Heart right ventricle (tissue), 16 donors: ENCODE measurements around the gene TMEM167B. TPM values are rescaled to one million over a fixed set of nuclear protein-coding genes. Genes with fewer than 3 reads are reported as not detected.

ENCODE experiments used
- ATAC-seq, 8 donors: fragments of 200-7000 bp; cut with Tn5 transposase; one replicate each; pipeline ENCODE4 v1.9.1; 2020; ENCODE audit warnings: mild to moderate bottlenecking in 8 of 8, moderate library complexity in 8 of 8, moderate number of reproducible peaks in 1 of 8
- DNase-seq, 2 donors: peaks; one replicate each; pipeline ENCODE4 v3.0.0-alpha.2; 2020
- H3K27ac ChIP-seq, 10 donors: fragments of 200-600 bp; sonication (generic) in 2 of 10; one replicate each; pipeline versions ENCODE4 v1.5.0 to v1.8.0; 2020 to 2022; ENCODE audit warnings: mild to moderate bottlenecking in 3 of 10
- H3K27me3 ChIP-seq, 7 donors: fragments of 200-600 bp; one replicate each; pipeline ENCODE4 v1.8.0; 2021 to 2022; ENCODE audit warnings: mild to moderate bottlenecking in 2 of 7
- H3K36me3 ChIP-seq, 9 donors: fragments of 200-600 bp; sonication (generic) in 1 of 9; one replicate each; pipeline versions ENCODE4 v1.5.0 to v1.8.0; 2020 to 2022; ENCODE audit warnings: mild to moderate bottlenecking in 2 of 9
- H3K4me1 ChIP-seq, 9 donors: fragments of 200-600 bp; sonication (generic) in 1 of 9; one replicate each; pipeline versions ENCODE4 v1.5.0 to v1.8.0; 2020 to 2022; ENCODE audit warnings: mild to moderate bottlenecking in 4 of 9
- H3K4me3 ChIP-seq, 10 donors: fragments of 200-600 bp; sonication (generic) in 2 of 10; one replicate each; pipeline versions ENCODE4 v1.5.0 to v1.8.0; 2020 to 2022; ENCODE audit warnings: mild to moderate bottlenecking in 7 of 10, moderate library complexity in 2 of 10
- H3K9me3 ChIP-seq, 11 donors: fragments of 200-600 bp in 10 of 11; sonication (generic) in 2 of 11; one replicate each; pipeline versions ENCODE4 v1.5.0 to v1.8.0; 2013 to 2022; ENCODE audit warnings: mild to moderate bottlenecking in 2 of 11, control low read depth in 1 of 11, moderate library complexity in 1 of 11
- WGBS, 2 donors: extraction: QIAGEN DNeasy Blood & Tissue Kit; methylation state at CpG; one replicate each; pipeline ENCODE4 v1.1.7; 2013; ENCODE audit warnings: inconsistent platforms in 1 of 2; 5-methylcytosine and 5-hydroxymethylcytosine counted together
- intact Hi-C, 10 donors: fragments of 100-400 bp; cut with DNase I; formaldehyde crosslinking; loops; one replicate each; pipeline versions ENCODE4 v1.11.1 to v1.14.2; 2022
- polyA plus RNA-seq, 2 donors: library from polyadenylated mRNA; stranded (reverse); fragments of 200-250 nt; gene quantifications; one replicate each; pipeline ENCODE4 v1.2.3, GENCODE V29; 2013
- total RNA-seq, 10 donors: library from RNA; stranded (reverse); fragmentation: NEBNext Ultra II Directional in 3 of 10; extraction: Animal tissue kit (Norgen Biotek cat#: 25700) in 3 of 10; gene quantifications; one replicate each; pipeline versions ENCODE4 v1.2.1 to v1.2.4, GENCODE V29; 2021 to 2023
- TF ChIP-seq, protein P1 (sequence below), 9 donors: fragments of 200-600 bp; sonication (generic) in 2 of 9; IDR thresholded peaks; one replicate each; pipeline versions ENCODE4 v1.5.0 to v1.8.0; 2021 to 2022; ENCODE audit warnings: antibody characterized with exemption in 9 of 9, mild to moderate bottlenecking in 5 of 9, moderate library complexity in 1 of 9
- donor health status: Arrhythmogenic right ventricular cardiomyopathy.
- donor health status: ischemic (EF 13 %, LVEDD 7.1; RV severe dilation, severe dysfunction).
- donor health status: healthy with polysubstance abuse.
- donor health status: DM: no; HTN: yes; CAD: no.
- donor health status: DM: no; HTN: no; CAD: no.
- donor health status: ischemic (EF 25% LVEDD 6.9; RV normal size, moderate dysfunction).
- donor health status: ischemic (EF 25% LVEDD 5.7; RV mildly dilated, moderate dysfunction).
- donor health status: healthy.
- donor health status: DM: yes; HTN: yes; CAD: no.
- donor health status: Ischemic cardiomyopathy.
- donor health status: ischemic (EF 35%, LVEDD 5.7; RV mildly dilated, moderate dysfunction).
- donor health status: nonischemic (EF 11% LVEDD 7.7; RV severe dilation, severe dysfunction).
- donor health status: DM: yes; HTN: yes; CAD: no.
- donor health status: PGD.
- donor health status: ischemic (EF 29% LVEDD 5.4; RV normal size, mild dysfunction).
- donor health status: nonischemic (EF 23%, LVEDD 6.1; RV moderate dilation, normal function).

TMEM167B gene
- total and polyA plus RNA-seq, 12 donors = 12.0 to 52.9 (median 40.5) TPM

DNA sequence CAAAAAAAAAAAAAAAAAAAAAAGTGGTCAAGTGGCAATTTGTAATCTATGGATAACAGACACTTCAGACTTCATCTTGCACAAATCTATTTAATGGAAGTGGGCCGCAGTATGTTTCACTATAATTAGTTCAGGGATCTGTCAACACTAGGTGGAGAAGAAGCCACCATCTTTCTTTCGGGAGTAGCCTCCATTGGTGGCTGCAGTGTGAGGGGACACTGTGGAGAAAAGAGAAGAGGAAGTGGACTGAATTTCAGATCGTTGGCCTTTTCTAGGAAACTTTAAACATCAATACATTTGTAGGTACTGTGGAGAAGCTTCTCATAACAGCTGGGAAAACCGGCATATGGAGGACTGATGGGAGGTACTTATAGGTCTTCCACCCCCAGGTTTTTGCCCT lies 15.3 kb downstream of the TMEM167B start:
- Histone ChIP-seq H3K4me3 (no peak overlapping the region), H3K27me3 (no peaks in the 10 kb centered on the region), H3K27ac (no peak overlapping the region), H3K9me3 (no peaks in the 10 kb centered on the region), H3K4me1 (peaks cover 0 to 10% (median 8%) of the 10 kb centered on the region in 9 donors), H3K36me3 (peaks cover 0 to 13% (median 0%) of the 10 kb centered on the region in 9 donors)
- intact Hi-C loops = loop anchor here in 3 of 10 donors (10.0 kb wide), 3 partner anchors 61 to 141 kb away; partner anchors contain the start of genes CLCC1 (in 1 of the 3) and WDR47 (in 1 of the 3)
- no peak for ATAC-seq
- 70 to 80% methylated on average over 4 of the region's 4 CpGs for WGBS, 2 donors
- DNase-seq = no peak
- TF ChIP-seq, protein P1, sequence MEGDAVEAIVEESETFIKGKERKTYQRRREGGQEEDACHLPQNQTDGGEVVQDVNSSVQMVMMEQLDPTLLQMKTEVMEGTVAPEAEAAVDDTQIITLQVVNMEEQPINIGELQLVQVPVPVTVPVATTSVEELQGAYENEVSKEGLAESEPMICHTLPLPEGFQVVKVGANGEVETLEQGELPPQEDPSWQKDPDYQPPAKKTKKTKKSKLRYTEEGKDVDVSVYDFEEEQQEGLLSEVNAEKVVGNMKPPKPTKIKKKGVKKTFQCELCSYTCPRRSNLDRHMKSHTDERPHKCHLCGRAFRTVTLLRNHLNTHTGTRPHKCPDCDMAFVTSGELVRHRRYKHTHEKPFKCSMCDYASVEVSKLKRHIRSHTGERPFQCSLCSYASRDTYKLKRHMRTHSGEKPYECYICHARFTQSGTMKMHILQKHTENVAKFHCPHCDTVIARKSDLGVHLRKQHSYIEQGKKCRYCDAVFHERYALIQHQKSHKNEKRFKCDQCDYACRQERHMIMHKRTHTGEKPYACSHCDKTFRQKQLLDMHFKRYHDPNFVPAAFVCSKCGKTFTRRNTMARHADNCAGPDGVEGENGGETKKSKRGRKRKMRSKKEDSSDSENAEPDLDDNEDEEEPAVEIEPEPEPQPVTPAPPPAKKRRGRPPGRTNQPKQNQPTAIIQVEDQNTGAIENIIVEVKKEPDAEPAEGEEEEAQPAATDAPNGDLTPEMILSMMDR (IDR thresholded peaks at IDR 0.05) = no peak

DNA sequence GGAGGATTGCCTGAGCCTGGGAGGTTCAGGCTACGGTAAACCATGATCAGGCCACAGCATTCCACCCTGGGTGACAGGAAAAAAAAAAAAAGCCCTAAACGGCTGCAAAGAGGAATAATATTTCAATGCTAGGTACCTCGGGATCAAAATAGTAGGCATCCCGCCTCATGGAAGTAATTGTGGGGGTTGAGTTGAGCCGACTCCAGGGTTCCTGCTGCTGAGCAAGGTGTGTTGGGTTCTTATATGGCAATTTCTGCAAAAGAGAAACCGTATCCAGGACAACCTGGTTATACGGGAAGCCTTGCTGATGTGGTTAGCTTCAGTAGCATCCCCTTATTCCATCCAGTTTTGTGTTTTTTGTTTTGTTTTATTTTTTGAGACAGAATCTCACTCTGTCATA lies 17.2 kb downstream of the TMEM167B start:
- 88 to 91% methylated on average over 7 of the region's 7 CpGs for WGBS, 2 donors
- intact Hi-C loops = loop anchor here in 3 of 10 donors (10.0 kb wide), 3 partner anchors 63 to 143 kb away; partner anchors contain the start of genes CLCC1 (in 1 of the 3) and WDR47 (in 1 of the 3)

DNA sequence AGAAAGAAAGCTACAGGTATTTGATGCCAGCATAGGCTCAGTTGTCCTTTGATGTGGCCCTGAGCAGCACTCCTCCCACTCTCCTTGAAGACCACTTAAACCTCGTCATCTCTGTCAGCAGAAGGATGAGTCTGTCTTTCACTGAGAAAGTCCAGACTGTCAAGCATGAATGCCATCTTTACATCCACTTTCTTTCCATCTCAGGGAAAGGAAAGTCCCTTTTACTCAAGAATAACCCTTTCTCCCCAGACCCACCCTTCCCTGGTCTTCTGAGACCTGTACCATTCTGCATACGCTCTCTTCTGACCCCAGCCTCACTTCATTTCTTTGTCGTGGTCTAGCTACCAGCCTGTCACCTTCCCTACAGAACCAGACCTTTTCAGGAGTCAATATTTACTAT lies 19.3 kb downstream of the TMEM167B start:
- Histone ChIP-seq H3K27ac (no peak overlapping the region), H3K36me3 (no peaks in the 10 kb centered on the region), H3K27me3 (peaks cover 7 to 17% (median 16%) of the 10 kb centered on the region in 7 donors), H3K9me3 (no peaks in the 10 kb centered on the region), H3K4me1 (peaks cover 2 to 33% (median 22%) of the 10 kb centered on the region in 9 donors), H3K4me3 (no peak overlapping the region)
- intact Hi-C loops = loop anchor here in 7 of 10 donors (5.0 to 10.0 kb wide), 5 partner anchors 65 to 283 kb away; partner anchors contain the start of genes CLCC1 (in 4 of the 7) and WDR47 (in 1 of the 7)
- DNase-seq = no peak
- WGBS, 2 donors = 55 to 66% methylated on average over 3 of the region's 3 CpGs
- ATAC-seq = no peak
- TF ChIP-seq, protein P1 (IDR thresholded peaks at IDR 0.05) = no peak

More for the DNA sequence above, 17.2 kb downstream of the TMEM167B start:
- no peak overlapping the region for H3K27ac ChIP-seq
- ATAC-seq (no peak), DNase-seq (no peak)
- H3K36me3 ChIP-seq = peaks cover 0 to 2% (median 0%) of the 10 kb centered on the region in 9 donors
- no peaks in the 10 kb centered on the region for H3K9me3 ChIP-seq
- H3K27me3 ChIP-seq = no peaks in the 10 kb centered on the region
- H3K4me3 ChIP-seq = no peak overlapping the region
- TF ChIP-seq, protein P1 (IDR thresholded peaks at IDR 0.05) = no peak
- H3K4me1 ChIP-seq = peaks cover 0 to 15% (median 7%) of the 10 kb centered on the region in 9 donors

DNA sequence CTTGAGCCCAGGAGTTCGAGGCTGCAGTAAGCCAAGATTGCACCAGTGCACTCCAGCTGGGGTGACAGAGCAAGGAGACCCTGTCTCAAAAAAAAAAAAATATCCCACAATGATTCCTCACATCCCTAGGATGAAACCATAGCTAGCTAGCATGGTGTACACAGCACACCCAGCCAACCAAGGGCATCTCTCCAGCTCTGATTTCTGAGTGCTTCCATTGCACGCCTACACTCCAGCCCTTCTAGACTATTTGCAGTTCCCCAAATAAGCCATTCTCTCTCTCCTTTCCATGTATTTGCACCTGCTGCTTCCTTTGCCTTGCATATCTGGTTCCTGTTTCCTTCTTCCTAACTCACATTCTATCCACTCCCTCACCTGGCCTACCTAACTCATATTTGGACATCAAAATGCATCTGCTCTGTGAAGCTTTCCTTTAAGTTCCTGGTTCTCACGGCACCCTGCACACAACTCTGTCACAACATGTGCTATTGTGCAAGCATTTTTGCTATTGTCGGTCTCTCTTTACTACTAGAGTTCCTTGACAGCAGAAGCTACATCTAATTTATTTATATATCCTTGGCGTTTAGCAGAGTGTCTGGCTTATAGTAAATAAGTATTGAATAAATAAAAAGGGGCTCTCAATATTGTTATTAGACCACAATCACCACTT lies 21.0 kb downstream of the TMEM167B start:
- DNase-seq (no peak), ATAC-seq (no peak)
- Histone ChIP-seq H3K36me3 (no peaks in the 10 kb centered on the region), H3K27ac (no peak overlapping the region), H3K27me3 (peaks cover 7 to 33% (median 31%) of the 10 kb centered on the region in 7 donors), H3K4me3 (no peak overlapping the region), H3K9me3 (no peaks in the 10 kb centered on the region), H3K4me1 (peaks cover 2 to 33% (median 22%) of the 10 kb centered on the region in 9 donors)
- TF ChIP-seq, protein P1 (IDR thresholded peaks at IDR 0.05) = no peak
- intact Hi-C loops = loop anchor here in 7 of 10 donors (1.0 to 10.0 kb wide), 6 partner anchors 69 to 284 kb away; partner anchors contain the start of genes CLCC1 (in 4 of the 7) and WDR47 (in 1 of the 7)
- WGBS, 2 donors = 73 to 77% methylated on average over 5 of the region's 5 CpGs
